ENCODE measurements around the gene ACTR3. TPM values are rescaled to one million over a fixed set of nuclear protein-coding genes. Genes with fewer than 3 reads are reported as not detected.

The ACTR3 gene
- total RNA-seq, 1 experiment from 2014 or later, result 296 TPM

DNA sequence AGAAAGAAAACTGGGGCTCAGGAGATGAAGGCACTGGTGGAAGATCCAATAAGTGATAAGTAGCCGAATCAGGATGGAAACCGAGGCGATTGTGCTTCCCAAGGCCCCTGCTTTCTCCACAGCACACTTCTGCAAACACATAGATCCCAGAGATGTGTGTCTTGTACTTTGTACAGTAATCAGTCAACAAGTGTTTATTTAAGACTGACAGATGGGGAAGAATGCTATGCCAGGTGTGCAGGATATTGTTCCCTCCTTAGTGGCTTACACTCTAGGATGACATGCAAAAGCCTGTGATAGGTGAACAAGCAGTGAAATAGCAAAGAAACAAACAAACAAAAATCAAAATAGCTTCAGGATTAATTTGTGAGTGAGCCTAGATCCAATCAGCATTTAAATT is 116.6 kb downstream of the ACTR3 start:
- TF ChIP-seq, protein P1, sequence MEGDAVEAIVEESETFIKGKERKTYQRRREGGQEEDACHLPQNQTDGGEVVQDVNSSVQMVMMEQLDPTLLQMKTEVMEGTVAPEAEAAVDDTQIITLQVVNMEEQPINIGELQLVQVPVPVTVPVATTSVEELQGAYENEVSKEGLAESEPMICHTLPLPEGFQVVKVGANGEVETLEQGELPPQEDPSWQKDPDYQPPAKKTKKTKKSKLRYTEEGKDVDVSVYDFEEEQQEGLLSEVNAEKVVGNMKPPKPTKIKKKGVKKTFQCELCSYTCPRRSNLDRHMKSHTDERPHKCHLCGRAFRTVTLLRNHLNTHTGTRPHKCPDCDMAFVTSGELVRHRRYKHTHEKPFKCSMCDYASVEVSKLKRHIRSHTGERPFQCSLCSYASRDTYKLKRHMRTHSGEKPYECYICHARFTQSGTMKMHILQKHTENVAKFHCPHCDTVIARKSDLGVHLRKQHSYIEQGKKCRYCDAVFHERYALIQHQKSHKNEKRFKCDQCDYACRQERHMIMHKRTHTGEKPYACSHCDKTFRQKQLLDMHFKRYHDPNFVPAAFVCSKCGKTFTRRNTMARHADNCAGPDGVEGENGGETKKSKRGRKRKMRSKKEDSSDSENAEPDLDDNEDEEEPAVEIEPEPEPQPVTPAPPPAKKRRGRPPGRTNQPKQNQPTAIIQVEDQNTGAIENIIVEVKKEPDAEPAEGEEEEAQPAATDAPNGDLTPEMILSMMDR (IDR thresholded peaks at IDR 0.05; ENCODE audit: unreplicated experiment), result no peak
- H3K9me3 Mint-ChIP-seq (ENCODE audit: low read depth, unreplicated experiment), result no peaks in the 10 kb centered on the region
- H3K36me3 Mint-ChIP-seq (ENCODE audit: insufficient read depth, unreplicated experiment), result no peaks in the 10 kb centered on the region
- intact Hi-C loops (cut with micrococcal nuclease; ENCODE audit: unreplicated experiment), result no loop called here
- no peak overlapping the region for H3K27ac Mint-ChIP-seq (ENCODE audit: unreplicated experiment)
- no peak overlapping the region for H3K4me3 Mint-ChIP-seq (ENCODE audit: low read depth, unreplicated experiment)
- no peaks in the 10 kb centered on the region for H3K27me3 Mint-ChIP-seq (ENCODE audit: unreplicated experiment)
- no peak for DNase-seq
- CTCF ChIA-PET, result no interaction called here
- BruUV-seq (replicated peaks), result no TSS peak
- H3K4me1 Mint-ChIP-seq (ENCODE audit: low read depth, unreplicated experiment), result no peaks in the 10 kb centered on the region

DNA sequence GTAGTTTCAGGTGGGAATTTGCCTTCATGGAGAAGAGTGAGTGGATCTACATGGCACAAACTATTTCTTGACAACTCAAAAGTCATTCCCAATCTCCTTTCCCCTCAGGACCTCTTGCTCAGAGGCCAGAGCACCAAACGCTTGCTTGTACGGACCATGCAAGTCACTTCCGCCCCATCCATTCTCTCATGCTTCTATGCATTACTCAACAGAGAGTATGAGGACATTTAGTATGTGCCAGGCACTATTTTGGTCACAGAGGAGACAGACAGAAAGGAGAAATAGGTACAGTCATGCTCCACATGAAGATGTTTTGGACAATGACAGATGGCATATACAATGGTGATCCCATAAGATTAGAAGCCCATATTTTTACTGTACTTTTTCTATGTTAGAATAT is 117.5 kb downstream of the ACTR3 start:
- H3K4me3 Mint-ChIP-seq (ENCODE audit: low read depth, unreplicated experiment), result no peak overlapping the region

DNA sequence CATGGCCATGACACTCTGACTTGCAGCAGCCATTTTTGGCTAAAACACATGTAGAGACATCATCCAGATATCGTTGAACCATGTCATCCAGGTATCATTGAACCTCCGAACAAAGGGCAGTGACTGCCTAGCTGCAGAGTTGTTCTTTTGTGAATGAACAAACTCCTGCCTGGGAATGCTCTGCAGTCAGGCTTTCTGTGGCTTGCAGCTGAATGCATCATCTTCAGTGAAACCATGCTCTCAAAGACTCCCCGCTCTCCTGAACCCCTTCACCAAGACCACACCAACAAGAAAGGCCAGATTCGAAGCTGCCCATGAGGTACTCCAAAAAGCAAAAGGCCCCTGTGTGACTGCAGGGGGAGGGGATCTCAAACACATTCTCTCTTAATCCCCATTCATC is 118.8 kb downstream of the ACTR3 start:
- intact Hi-C loops (cut with micrococcal nuclease; ENCODE audit: unreplicated experiment), result no loop called here
- H3K4me3 Mint-ChIP-seq (ENCODE audit: low read depth, unreplicated experiment), result no peak overlapping the region
- no peaks in the 10 kb centered on the region for H3K4me1 Mint-ChIP-seq (ENCODE audit: low read depth, unreplicated experiment)
- no peaks in the 10 kb centered on the region for H3K27me3 Mint-ChIP-seq (ENCODE audit: unreplicated experiment)
- TF ChIP-seq, protein P1 (IDR thresholded peaks at IDR 0.05; ENCODE audit: unreplicated experiment), result no peak
- CTCF ChIA-PET, result interaction anchor here (2.2 kb wide), 1 partner anchor 12 kb away, joined by 5 read pairs; no protein-coding TSS in a partner anchor
- BruUV-seq (replicated peaks), result no TSS peak
- no peaks in the 10 kb centered on the region for H3K36me3 Mint-ChIP-seq (ENCODE audit: insufficient read depth, unreplicated experiment)
- no peaks in the 10 kb centered on the region for H3K9me3 Mint-ChIP-seq (ENCODE audit: low read depth, unreplicated experiment)
- no peak overlapping the region for H3K27ac Mint-ChIP-seq (ENCODE audit: unreplicated experiment)
- DNase-seq, result no peak

More for the DNA sequence above, 117.5 kb downstream of the ACTR3 start:
- TF ChIP-seq, protein P1 (IDR thresholded peaks at IDR 0.05; ENCODE audit: unreplicated experiment), result no peak
- CTCF ChIA-PET, result no interaction called here
- BruUV-seq (replicated peaks), result no TSS peak
- Mint-ChIP-seq H3K4me1 (ENCODE audit: low read depth, unreplicated experiment) (no peaks in the 10 kb centered on the region), H3K27ac (ENCODE audit: unreplicated experiment) (no peak overlapping the region), H3K27me3 (ENCODE audit: unreplicated experiment) (no peaks in the 10 kb centered on the region), H3K36me3 (ENCODE audit: insufficient read depth, unreplicated experiment) (no peaks in the 10 kb centered on the region), H3K9me3 (ENCODE audit: low read depth, unreplicated experiment) (no peaks in the 10 kb centered on the region)
- intact Hi-C loops (cut with micrococcal nuclease; ENCODE audit: unreplicated experiment), result no loop called here
- no peak for DNase-seq

DNA sequence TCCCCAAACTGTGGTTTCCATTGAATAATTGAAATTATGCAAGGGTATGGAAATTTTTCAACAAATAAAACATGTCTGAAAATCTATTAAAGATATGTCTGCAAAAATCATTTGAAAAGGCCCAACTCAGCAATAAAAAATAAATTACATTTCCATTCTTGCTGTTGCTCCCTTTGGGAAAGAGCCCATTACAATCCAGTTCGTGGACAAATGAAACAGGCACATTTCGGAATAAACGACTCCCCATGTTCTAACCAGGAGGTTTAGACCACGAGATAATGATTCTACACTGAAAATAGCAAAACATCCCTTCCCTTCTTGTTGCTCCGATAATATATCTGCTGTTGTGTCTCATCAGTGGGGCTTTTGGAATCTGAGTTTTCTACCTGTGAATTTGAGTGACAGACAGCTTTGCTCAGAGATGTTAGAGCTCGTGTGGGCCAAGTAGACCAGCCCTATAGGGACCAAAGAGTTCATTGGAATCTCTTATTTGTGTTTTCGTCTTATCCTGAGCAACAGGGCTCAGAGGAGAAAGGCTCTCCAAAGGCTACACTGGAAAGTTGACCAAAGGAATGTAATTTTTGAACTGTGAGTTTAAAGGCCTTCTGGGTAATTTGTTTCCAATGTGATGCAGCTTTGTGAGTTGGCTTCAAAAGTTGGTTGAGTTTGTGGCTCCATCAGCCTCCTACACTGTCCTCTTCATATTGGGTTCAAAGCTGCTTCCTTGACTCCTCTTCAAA is 119.5 kb downstream of the ACTR3 start:
- no peak overlapping the region for H3K4me3 Mint-ChIP-seq (ENCODE audit: low read depth, unreplicated experiment)
- intact Hi-C loops (cut with micrococcal nuclease; ENCODE audit: unreplicated experiment), result no loop called here
- CTCF ChIA-PET, result interaction anchor here (2.2 kb wide), 1 partner anchor 11 kb away, joined by 5 read pairs; no protein-coding TSS in a partner anchor

More for the DNA sequence above, 119.5 kb downstream of the ACTR3 start:
- Mint-ChIP-seq H3K27ac (ENCODE audit: unreplicated experiment) (no peak overlapping the region), H3K27me3 (ENCODE audit: unreplicated experiment) (no peaks in the 10 kb centered on the region), H3K4me1 (ENCODE audit: low read depth, unreplicated experiment) (no peaks in the 10 kb centered on the region), H3K9me3 (ENCODE audit: low read depth, unreplicated experiment) (no peaks in the 10 kb centered on the region), H3K36me3 (ENCODE audit: insufficient read depth, unreplicated experiment) (no peaks in the 10 kb centered on the region)
- DNase-seq, result no peak
- TF ChIP-seq, protein P1 (IDR thresholded peaks at IDR 0.05; ENCODE audit: unreplicated experiment), result no peak
- no TSS peak for BruUV-seq (replicated peaks)
